Kidney glomerular epithelial cell (primary cell): Measurements from ENCODE around the gene RNF25.
A peak's percentile ranks its signal among the peaks of the same experiment; 100 is the strongest.

Experiments used
- DNase-seq: peaks from one replicate; lab custom pipeline; 2025; lab: John Stamatoyannopoulos, UW

Gene RNF25

DNA sequence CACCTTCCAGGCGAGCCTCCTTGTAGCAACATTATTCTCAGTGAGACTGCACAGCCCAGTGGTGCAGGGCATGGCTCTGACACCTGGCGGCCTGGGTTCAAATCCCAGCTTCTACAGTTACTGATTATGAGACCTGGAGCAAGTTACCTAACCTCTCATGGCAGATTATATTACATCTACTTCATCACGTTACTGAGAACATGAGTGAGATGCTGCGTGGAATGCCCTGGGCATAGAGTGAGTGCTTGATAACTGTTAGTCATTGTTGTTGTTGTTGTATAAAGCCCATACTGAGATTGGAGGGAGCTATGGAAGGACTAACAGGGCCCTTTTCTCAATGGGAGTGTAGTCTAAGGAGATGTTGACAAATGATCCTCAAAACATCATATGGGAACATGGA lies 45.4 kb downstream of the RNF25 start:
- DNase-seq: no peak

DNA sequence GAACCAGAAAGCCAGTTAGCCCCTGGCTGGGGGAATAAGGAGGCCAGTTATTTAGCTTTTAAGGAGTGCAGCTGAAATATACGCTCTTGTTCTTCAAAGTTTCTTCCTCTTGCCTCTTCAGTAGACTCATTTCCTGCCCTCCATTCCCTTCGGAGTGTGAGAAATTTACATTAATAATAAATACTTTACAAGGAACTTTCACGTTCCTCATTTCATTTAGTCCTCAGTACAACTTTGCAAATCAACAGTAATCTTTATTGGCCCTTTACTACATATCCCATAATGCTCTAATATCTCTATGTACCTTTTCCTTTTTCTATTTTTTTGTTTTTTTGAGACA lies 48.5 kb downstream of the RNF25 start:
- DNase-seq: no peak

DNA sequence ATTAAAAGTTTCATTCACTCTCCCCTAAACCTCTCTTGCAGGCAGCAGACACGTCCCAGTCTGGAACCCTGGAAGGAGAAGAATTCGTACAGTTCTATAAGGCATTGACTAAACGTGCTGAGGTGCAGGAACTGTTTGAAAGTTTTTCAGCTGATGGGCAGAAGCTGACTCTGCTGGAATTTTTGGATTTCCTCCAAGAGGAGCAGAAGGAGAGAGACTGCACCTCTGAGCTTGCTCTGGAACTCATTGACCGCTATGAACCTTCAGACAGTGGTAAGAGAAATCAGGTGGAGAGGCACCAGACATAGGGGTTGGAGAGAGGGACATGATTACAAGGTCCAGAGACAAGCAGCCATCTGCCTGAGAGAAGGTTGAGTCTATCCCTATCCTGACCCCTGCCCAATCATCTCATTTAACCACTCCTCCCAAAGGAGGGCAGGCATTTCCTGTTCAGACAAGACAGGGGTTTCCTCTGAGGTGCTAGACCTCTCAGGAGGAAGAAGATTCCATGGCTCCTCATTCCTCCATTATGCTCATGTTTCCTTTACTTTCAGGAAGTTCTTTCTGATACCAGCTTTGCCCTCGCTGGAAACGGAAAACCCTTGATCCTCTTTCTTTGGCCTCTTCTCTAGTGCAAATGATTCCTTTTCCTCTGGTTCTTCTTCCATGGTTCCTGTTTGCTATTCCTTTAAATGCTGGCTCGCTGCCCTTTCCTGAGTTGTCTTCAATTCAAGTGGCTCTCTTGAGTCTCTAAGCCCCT lies 49.0 kb downstream of the RNF25 start:
- DNase-seq: peak; percentile 7

DNA sequence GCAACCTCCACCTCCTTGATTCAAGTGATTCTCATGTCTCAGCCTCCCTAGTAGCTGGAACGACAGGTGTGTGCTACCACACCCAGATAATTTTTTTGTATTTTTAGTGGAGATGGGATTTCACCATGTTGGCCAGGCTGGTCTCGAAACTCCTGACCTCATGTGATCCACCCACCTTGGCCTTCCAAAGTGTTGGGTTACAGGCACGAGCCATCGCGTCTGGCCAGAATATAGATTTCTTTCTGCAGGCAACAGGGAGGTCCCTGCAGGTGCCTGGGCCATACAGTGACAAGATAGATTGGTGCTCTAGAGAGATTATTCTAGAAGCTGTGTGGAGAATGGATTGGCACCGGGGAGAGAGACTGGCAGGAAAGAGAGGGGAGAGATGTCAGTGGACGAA lies 50.8 kb downstream of the RNF25 start:
- DNase-seq: no peak

DNA sequence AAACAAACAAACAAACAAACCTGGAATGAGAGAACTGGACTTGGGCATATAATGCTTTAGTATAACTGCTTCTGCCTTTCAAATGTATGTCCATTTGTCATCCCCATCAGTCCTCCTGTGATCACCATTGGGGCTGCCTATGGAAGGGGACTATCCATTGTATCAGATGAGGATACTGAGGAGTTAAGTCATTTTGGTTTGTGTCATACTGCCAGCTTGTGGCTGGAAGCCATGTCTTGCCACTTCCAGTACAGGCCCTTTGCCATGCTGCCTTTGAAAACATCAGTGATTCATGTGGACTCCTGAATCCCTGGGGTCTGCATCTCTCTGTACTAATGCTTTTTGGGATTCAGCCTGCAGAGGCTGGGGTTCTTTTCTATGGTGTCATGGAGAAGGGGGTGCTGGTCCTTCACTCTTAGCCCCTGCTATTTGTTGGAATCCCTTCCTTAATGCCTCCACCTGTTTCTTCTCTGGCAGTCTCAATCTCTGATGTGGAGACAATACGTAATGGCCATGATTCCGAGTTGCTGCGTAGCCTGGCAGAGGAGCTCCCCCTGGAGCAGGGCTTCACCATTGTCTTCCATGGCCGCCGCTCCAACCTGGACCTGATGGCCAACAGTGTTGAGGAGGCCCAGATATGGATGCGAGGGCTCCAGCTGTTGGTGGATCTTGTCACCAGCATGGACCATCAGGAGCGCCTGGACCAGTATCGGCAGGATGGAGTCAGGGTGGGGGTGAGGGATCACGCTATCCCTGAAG lies 53.5 kb downstream of the RNF25 start:
- no peak for DNase-seq

DNA sequence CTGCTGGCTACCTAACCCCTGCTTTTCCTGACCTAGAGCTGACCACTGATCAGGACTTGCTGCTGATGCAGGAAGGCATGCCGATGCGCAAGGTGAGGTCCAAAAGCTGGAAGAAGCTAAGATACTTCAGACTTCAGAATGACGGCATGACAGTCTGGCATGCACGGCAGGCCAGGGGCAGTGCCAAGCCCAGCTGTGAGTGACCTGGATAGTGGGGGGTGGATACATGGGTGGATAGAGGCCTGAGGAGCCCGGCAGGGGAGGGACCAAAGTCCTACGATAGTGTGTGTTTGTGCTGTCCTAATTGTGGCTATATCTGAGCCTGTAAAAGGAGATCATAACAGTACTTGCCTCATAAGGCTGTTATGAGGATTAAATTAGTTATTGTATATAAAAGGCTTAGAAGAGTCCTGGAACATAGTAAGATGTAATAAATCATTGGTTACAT lies 55.9 kb downstream of the RNF25 start:
- no peak for DNase-seq
